Right atrium auricular region (tissue), 2 donors: ENCODE measurements around the gene KCNK15. TPM values are rescaled to one million over a fixed set of nuclear protein-coding genes. Genes with fewer than 3 reads are reported as not detected.
"Not testable (repeated sequence)": the region's sequence is repeated elsewhere in the genome, so short reads cannot be mapped to it uniquely, and the experiment has no call there.

Experiments
- DNase-seq: peaks from one replicate; pipeline ENCODE4 v3.0.0-alpha.2; 2019; ENCODE audit warnings: low spot score
- H3K27ac ChIP-seq, 2 donors: fragments of 200-600 bp; sonication (generic); 1 replicate in 1 of 2; 2 replicates in 1 of 2; pipeline ENCODE4 v1.5.1; 2016 to 2019
- H3K27me3 ChIP-seq, 2 donors: fragments of 200-600 bp; sonication (generic); one replicate each; pipeline versions ENCODE4 v1.5.1 to v1.6.0; 2017 to 2019
- H3K36me3 ChIP-seq: fragments of 200-600 bp; sonication (generic); one replicate; pipeline ENCODE4 v1.5.1; 2016
- H3K4me1 ChIP-seq, 2 donors: fragments of 200-600 bp; sonication (generic); one replicate each; pipeline versions ENCODE4 v1.5.1 to v1.6.0; 2017 to 2019
- H3K4me3 ChIP-seq, 2 donors: fragments of 200-600 bp; sonication (generic); 1 replicate in 1 of 2; 2 replicates in 1 of 2; pipeline ENCODE4 v1.5.1; 2017 to 2019; ENCODE audit warnings: mild to moderate bottlenecking in 1 of 2, moderate library complexity in 1 of 2
- H3K9me3 ChIP-seq, 2 donors: fragments of 200-600 bp; sonication (generic); one replicate each; pipeline ENCODE4 v1.5.1; 2019
- CTCF ChIP-seq, 2 donors: fragments of 200-600 bp; sonication (generic); IDR thresholded peaks; one replicate each; pipeline ENCODE4 v1.5.1; 2019; ENCODE audit warnings: antibody characterized with exemption in 2 of 2
- total RNA-seq, 2 donors: library from RNA; depleted of rRNA; stranded (reverse); fragments of >200 nt; gene quantifications; one replicate each; pipeline ENCODE4 v1.1.0, GENCODE V29; 2016

Gene KCNK15
- total RNA-seq, result 1 to 10 TPM; 1.4 to 3.7 TPM

GRCh38 chr20:44745598-44746366 lies at the start of gene KCNK15:
Gene KCNK15, plus strand, starts transcription at chr20:44745865. Its CDS starts 46 bp downstream, at chr20:44745911.
- Histone ChIP-seq H3K4me1 (peaks cover 0 to 20% of the 10 kb centered on the region in 2 donors), H3K4me3 (peak within 1 kb of the TSS; percentile 46 to 65), H3K9me3 (no peaks in the 10 kb centered on the region), H3K27me3 (no peaks in the 10 kb centered on the region), H3K36me3 (no peaks in the 10 kb centered on the region), H3K27ac (peak within 1 kb of the TSS; percentile 40 to 75)
- peak in 1 of 2 donors; percentile 28 for TF ChIP-seq CTCF (IDR thresholded peaks at IDR 0.05)
- DNase-seq, result peak; percentile 64

GRCh38 chr20:44696315-44696714 lies 49.4 kb upstream of the KCNK15 start:
- H3K36me3 ChIP-seq, result no peaks in the 10 kb centered on the region
- H3K9me3 ChIP-seq, result no peaks in the 10 kb centered on the region
- peaks cover 0 to 43% of the 10 kb centered on the region in 2 donors for H3K4me1 ChIP-seq

GRCh38 chr20:44697041-44697440 lies 48.6 kb upstream of the KCNK15 start:
- Histone ChIP-seq H3K27ac (peak overlapping the region; percentile 75 to 92), H3K4me1 (peaks cover 0 to 45% of the 10 kb centered on the region in 2 donors)
- not testable (repeated sequence) for H3K36me3 ChIP-seq, H3K4me3 ChIP-seq, DNase-seq, H3K9me3 ChIP-seq, H3K27me3 ChIP-seq

More at GRCh38 chr20:44696315-44696714, 49.4 kb upstream of the KCNK15 start:
- Histone ChIP-seq H3K27ac (peak overlapping the region; percentile 75 to 92), H3K4me3 (no peak overlapping the region), H3K27me3 (no peaks in the 10 kb centered on the region)
- DNase-seq, result no peak
- no peak for TF ChIP-seq CTCF (IDR thresholded peaks at IDR 0.05)

DNA sequence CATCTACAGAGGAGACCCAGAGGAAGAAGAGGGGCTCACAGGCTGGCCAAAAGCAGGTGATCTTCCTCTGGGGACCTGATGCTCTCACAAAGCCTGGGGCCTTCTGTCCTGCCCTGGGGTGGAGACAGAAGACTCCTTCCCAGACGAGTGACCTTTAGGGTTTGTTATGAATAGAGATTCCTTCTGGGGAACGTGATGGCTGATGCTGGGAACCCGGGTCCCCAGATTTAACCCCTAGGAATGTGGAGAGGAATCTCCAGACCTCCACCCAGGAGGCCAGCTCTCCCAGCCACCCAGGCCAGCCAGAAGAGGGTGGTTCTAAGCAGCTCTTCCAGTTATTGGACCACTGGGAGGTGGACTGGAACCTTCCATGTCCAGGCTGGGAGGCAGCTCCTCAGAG lies 47.3 kb upstream of the KCNK15 start:
- Histone ChIP-seq H3K27ac (no peak overlapping the region), H3K27me3 (no peaks in the 10 kb centered on the region), H3K9me3 (no peaks in the 10 kb centered on the region), H3K36me3 (no peaks in the 10 kb centered on the region), H3K4me1 (peaks cover 0 to 45% of the 10 kb centered on the region in 2 donors), H3K4me3 (no peak overlapping the region)
- TF ChIP-seq CTCF (IDR thresholded peaks at IDR 0.05), result no peak
- DNase-seq, result no peak

DNA sequence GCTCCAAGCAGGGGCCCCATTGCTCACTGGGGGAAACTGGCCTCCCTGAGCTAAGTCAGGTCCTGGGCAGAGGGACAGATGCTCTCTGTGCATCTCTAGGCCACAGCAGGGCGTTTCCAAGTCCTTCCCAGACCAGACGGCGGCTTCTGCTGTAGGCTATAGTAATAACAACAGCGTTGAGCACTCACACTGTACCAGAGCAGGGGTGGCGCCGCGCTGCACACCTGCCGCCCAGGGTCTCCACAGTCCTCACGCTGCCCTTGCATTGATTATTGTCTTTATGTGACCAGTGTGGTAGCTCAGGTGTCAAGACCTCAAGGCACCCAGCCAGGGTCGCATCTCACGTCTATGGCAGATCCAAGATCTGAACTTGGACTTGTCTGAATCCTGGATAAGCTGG lies 45.4 kb upstream of the KCNK15 start:
- H3K4me3 ChIP-seq, result no peak overlapping the region
- H3K9me3 ChIP-seq, result no peaks in the 10 kb centered on the region
- H3K27ac ChIP-seq, result no peak overlapping the region
- DNase-seq, result no peak
- no peak for TF ChIP-seq CTCF (IDR thresholded peaks at IDR 0.05)
- peaks cover 0 to 42% of the 10 kb centered on the region in 2 donors for H3K4me1 ChIP-seq
- no peaks in the 10 kb centered on the region for H3K36me3 ChIP-seq
- no peaks in the 10 kb centered on the region for H3K27me3 ChIP-seq

DNA sequence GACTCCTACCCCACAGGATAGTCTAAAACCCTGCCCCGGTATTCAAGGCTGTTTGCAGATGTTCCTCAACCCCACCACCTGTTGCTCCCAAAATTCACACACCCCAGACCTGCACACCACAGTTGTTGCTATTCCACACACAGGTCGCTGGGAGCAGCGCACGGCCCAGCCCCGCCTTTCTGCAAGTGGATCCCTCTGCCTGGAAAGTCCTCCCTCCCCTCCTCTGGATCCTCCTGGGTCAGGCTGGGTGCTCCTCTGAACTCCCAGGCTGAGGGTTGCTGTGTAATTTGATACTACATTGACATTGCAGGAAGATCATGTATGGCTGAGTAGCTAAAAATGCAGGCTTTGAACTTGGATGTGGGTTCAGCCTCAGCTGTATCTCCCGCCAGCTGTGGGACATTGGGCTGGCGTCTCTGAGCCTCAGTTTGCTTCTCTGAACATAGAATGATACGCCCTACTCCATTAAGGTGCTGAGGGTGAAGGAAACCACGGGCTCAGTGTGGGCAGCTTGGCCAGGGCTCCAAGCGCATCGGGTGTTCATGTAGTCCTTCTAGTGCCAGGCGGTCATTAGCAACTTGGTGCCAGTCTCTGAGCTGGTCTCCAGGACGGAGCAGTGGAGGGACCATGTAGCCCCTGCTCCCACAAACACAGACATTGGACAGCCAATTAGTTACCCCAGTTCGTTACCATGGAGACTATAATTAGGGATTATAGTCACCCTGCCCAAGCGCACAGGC lies 44.4 kb upstream of the KCNK15 start:
- Histone ChIP-seq H3K4me1 (peaks cover 0 to 45% of the 10 kb centered on the region in 2 donors), H3K4me3 (no peak overlapping the region), H3K27me3 (no peaks in the 10 kb centered on the region), H3K36me3 (no peaks in the 10 kb centered on the region), H3K27ac (peak overlapping the region; percentile 26 to 81), H3K9me3 (no peaks in the 10 kb centered on the region)
- no peak for DNase-seq
- no peak for TF ChIP-seq CTCF (IDR thresholded peaks at IDR 0.05)
